NCI-H1417 (cell line): ENCODE results near the gene MCTP2.
A peak's percentile ranks its signal among the peaks of the same experiment; 100 is the strongest.

Experiments
- DNase-seq, 3 experiments: peaks; one replicate each; lab custom pipeline; 2025; lab: John Stamatoyannopoulos, UW

Gene MCTP2, protein sequence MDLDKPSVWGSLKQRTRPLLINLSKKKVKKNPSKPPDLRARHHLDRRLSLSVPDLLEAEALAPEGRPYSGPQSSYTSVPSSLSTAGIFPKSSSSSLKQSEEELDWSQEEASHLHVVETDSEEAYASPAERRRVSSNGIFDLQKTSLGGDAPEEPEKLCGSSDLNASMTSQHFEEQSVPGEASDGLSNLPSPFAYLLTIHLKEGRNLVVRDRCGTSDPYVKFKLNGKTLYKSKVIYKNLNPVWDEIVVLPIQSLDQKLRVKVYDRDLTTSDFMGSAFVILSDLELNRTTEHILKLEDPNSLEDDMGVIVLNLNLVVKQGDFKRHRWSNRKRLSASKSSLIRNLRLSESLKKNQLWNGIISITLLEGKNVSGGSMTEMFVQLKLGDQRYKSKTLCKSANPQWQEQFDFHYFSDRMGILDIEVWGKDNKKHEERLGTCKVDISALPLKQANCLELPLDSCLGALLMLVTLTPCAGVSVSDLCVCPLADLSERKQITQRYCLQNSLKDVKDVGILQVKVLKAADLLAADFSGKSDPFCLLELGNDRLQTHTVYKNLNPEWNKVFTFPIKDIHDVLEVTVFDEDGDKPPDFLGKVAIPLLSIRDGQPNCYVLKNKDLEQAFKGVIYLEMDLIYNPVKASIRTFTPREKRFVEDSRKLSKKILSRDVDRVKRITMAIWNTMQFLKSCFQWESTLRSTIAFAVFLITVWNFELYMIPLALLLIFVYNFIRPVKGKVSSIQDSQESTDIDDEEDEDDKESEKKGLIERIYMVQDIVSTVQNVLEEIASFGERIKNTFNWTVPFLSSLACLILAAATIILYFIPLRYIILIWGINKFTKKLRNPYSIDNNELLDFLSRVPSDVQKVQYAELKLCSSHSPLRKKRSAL

DNA sequence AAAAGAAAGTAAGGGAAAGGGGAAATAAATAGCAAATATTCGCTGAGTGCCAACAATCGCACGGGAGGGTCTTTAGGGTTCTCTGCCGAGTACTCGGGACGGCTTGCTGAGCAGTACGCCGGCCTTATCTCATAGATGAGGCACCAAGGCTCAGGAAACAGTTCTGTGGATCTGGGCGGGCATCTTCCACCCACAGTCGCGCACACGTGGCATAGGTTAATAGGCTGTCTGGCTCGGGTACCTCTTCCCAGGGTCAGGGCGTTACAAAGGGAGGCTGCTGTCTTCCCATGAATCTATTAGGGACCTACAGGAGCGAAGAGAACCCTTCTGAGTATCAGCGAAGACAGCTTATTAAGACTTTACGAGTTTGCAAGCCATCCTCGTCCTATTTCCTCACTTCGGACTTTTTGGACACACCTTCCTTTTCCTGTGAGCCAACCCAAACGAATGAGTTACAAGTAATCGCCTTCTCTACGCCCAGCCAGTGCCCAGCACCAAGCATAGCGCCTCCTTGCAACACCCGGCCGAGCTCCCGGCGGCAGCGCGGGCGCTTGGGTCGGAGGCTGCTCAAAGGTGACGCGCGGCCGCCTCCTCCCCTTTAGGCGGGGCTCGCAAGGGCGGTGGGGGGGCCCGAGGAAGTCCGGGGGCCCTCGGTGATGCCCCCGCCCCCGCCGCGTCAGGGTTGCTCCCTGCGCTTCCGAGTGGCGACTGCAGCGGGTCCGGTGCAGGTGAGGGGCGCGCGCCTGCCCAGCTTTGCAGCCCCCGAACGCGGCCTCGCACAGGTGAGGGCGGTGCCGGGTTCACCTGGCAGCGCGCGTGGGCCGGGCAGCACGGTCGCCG lies at the start of gene MCTP2:
MCTP2 (plus strand) TSS at position 679 of the 840 bp plus-strand sequence. CDS start 66,705 bp downstream, outside the sequence.
- peak; percentile 50 to 97 (median 96) for DNase-seq

- no peak for DNase-seq
Measured at GRCh38 chr15:94182883-94183282, 48.5 kb upstream of the MCTP2 start.

- DNase-seq = no peak
Measured at GRCh38 chr15:94185547-94186236, 45.7 kb upstream of the MCTP2 start.

DNA sequence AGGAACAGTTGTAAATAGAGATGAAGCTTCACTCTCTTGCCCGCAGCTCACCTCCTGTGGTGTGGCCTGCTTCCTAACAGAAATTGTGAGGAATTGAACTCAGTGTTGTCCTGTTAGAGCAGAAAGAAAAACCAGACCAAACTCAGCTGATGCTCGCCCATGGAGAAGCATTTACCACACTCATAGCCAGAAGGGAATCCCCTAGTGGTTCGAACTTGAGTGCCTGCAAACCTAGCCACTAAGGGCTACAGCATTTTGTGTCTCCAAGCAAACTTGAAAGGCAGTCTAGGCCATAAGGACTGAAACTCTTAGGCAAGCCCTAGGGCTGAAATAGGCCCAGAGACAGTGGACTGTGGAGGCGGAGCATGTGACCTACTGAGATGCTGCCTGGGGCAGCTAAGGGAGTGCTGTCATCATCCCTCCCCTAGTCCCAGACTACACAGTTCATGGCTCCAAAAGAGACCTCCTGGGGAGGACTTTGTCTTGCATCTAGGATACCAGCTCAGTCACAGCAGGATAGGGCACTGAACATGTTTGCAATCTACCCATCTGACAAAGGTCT lies 44.5 kb upstream of the MCTP2 start:
- DNase-seq = peak in 2 of 3 experiments; percentile 9 to 38

DNA sequence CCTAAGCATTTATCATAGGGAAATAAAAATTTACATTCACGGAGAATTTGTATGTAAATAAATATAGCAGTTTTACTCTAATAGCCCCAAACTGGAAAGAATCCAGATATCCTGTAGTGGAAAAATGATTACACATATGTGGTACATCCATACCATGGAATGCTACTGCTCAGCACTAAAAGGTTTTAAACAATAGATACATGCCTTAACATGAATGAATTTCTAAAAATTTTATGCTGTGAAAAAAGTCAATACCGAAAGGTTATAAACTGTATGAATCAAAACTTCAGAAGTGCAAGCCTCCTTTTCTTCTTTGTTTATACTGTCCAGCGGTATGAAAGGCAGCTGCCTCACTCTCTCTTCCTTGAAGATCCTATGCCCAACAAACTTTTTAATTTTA lies 37.5 kb upstream of the MCTP2 start:
- no peak for DNase-seq

DNA sequence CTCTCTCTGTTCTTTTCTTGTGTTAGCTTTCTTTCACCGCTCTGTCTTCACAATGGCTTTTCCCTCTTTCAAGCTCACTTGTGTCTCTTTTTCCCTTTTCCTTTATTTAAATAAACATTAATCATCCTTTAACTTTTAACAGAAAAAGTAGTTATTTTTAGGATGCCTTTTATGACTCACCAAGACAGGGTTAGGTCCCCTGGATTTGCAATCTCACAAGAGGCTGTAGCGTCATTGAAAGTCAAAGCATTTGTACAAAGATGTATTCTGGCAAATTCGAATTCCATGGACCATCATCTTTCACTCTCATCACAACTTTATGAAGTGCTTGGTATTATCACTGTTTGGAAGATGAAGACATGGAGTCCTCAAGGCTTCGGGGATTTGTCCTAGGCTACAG lies 34.8 kb upstream of the MCTP2 start:
- DNase-seq = no peak

DNA sequence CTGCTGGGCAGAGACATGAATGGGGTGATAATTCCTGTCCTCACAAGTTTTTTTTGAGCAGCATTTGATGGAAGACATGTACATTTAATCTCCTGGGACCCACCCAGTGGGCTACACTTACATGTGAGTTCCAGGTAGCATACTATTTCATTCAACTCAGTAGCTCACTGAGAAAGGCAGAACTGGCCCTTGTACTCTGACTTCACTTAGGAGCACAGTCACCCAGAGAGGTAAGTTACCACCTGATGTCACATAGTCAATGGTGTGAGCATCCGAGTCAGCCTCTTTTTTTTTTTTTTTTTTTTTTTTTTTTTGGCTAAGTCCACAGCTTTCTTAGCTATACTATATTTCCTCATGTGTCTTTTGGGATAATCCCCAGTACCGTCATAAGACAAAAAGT lies 32.7 kb upstream of the MCTP2 start:
- no peak for DNase-seq

DNA sequence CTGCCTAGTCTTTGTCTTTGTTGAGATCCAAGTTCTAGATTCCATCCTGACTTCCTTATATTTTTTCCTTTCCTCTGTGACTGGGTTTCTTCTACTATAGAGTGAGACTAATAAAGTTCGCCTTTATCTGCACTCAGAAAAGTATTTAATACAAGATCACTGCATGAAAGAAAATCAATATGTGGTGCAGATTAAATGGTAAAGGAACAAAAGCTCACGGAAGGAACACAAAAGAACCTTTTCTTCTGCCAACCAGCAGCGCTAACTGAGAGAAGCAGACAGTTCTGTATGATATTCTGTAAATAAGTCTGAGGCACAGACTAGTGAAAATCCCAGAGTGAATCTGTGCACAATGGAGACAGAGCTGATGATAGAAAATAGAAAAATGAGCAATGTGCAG lies 31.6 kb upstream of the MCTP2 start:
- no peak for DNase-seq

GRCh38 chr15:94203306-94203705 lies 28.1 kb upstream of the MCTP2 start:
- DNase-seq = no peak

DNA sequence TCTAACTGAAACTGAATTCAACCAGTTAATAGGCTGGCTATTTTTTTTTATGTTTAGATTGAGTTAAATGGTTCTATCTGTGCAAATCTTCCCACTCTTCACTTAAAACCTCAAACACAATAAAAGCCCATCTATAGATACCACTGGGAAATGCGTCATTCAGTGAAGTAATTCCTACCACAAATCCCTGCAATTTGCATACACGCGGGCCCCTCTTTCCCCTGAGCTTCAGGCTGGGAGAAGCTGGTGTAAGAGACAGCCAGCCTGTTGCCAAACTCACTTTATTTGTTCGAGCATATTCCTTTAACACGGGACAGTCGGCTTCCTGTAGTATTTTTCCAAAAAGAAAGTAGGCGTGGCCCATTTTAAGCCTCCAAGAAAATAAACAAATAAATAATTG lies 26.0 kb upstream of the MCTP2 start:
- DNase-seq = no peak

DNA sequence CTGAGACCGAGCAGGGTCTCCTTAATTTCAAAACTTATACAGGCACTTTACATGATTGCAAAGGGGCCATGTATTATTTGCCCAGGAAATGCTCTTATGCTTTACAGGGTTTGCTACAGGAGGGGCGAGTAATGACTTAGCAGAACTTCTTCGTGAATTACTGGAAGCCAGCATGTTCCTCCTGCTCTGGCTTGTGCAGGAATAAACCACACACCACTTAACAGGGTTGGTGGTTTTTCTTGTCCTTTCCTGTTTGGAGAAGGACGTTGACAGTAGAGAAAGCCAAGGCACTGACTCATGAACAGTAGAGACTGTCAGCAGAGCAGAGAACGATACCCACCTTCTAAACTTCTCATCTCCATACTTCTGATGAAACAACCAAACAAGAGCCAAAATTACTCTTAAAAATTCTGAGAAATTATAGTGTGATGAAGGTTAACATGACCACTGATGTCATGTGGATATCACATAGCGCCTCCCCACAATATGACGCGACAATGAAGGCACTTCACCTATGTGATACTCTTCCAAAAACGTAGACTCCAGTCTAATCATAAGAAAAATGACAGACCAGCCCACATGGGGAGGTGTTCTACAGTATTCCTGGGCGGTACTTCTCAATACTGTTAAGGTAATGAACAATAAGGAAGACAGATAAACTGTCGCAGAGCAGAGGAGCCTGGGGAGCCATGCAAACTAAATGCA lies 24.7 kb upstream of the MCTP2 start:
- DNase-seq = no peak

DNA sequence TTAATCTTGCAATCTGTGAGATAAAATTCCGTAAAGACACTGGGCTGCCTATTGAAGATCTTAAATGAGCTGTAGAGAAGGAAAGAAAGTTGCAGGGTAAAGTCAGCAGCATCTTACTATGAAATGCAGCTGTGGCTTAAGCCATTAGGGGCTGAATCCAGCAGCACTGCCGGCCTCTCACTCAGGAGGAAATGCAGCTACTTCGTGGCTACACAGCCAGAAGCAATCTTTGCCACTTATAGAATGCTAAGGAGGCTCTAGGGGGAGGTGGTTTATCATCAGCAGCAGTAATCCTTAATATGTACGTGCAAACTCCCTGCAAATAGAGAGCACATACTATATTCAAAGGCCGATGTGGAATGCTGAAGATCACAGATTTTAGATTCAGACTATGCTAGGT lies 19.1 kb upstream of the MCTP2 start:
- DNase-seq = no peak

DNA sequence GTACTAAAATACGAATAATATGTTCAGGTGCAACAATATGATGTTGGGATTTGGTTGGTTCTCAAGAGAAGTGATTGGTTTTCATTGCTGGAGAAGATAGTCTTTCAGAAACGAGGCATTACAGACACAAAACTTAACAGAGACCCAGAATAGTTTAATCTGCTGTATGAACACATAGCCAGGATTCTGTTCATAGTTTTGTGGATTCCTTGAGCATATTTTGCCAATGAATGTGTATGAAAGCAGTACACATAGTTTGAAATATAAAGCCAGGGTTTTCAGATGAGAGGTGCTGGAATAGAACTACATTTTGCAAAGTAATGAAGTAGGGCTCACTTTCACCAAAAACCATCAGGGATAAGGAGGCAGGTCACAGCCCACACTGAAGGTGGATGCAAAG lies 5.7 kb upstream of the MCTP2 start:
- DNase-seq = no peak

- DNase-seq = peak in 1 of 3 experiments; percentile 79
Measured at GRCh38 chr15:94228611-94229010, 2.8 kb upstream of the MCTP2 start.

DNA sequence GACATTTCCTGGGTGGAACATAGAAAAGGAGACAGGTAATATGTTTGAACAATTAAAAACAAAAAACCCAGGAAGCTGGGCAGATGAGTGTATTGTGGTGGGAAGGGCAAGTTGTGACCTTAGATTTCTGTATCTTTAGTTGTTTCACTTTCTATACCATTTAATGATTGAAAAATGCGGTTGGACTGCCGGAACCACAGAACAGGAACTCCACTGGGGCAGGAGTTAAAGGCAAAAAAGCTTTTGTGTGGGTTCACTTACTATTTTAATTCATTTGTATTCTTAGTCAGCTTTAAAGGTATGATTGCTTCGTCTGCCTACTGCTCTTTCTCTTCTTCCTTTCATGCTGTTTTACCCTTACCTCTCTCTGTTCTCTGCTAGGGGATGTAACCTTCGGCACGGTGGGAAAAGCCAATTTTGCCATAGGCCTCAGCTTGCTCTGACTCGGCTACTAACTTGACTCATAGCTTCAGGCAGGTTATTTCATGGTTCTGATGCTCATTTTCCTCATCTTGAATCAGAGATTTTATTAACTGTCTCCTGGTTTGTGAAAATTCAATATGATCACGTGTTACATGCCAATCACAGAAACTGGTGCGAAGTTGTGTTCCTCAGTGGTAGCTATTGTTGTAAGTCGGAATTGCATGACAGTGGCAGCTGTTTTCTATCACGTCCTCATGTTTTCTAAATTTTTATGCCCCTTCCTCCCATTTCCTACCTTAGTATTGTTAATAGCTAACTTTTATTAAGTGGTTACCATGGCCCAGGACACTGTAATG lies 1.6 kb upstream of the MCTP2 start:
- DNase-seq = no peak

DNA sequence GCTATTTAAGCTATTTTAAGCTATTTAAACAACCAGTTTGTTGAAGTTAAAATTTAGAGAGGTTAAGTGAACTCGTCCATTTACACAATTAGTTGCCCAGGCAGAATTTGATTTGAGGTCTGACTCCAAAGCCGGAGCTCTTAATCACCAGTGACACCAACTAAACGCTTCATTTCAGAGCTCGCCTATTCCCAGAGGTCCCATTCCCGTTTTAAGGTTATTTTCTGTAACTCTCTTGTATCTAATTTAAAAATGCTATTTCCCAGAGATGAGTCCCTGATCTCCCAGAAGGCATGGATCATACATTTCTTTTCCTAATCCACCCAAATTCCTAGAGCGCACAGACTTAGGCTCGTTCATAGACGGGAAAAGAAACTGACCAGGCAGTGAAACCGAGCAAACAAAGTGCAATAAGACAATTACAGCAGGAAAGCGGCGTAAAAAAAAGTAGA lies 904 bp upstream of the MCTP2 start:
- no peak for DNase-seq

DNA sequence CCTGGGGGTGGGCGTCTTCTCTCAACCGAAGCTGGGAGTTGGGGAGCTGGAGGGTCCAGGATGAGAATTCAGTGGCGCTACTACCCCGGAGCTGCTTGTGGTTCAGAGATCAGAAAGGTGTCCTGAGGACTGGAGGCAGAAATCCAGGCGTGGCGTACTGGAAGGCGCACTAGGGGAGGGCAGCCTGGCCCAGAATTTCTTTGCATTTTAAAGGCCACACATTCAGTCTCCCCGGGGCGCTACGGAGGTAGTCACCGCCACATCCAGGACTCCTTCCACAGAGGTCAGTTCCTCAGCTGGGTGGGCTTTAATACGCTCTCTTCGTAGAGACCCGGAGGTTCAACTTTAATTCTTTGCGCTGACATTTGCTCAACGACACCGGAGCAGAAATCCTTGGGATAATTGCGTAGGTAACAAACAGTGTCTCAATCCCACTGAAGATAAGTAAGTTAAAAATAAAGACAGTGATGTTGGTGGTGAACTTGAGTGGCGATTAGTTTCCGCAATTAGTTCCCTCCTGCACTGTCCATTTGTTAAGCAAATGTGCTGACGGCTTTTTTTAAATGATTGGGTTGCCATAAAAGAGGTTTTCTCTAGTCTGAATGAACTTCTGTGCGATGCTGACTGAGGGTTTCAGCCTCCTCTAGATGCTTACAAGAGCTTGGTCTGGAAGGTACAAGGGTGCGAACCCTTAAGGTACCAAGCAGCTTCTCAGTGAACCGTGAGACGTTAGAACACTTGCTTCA lies 535 bp downstream of the MCTP2 start:
- peak in 2 of 3 experiments; percentile 68 to 89 for DNase-seq

DNA sequence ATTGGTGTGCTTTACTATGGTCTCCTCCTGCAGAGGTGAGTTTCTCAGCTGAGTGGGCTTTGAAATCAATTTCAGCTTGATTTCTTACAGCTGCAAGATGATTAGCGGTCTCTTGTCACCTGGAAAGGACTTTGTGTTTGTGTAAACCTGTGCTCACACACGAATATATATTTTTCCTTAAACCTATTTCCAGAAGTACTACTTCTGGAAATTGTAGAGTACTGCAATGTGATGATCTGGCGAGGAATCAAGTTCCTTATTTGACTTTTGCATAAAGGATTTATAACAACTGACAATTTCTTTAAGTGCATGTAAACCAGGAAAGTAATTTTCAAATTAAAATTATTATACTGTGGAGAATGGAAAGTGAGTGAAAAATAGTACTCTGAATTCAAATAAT lies 2.1 kb downstream of the MCTP2 start:
- peak in 2 of 3 experiments; percentile 5 to 45 for DNase-seq

DNA sequence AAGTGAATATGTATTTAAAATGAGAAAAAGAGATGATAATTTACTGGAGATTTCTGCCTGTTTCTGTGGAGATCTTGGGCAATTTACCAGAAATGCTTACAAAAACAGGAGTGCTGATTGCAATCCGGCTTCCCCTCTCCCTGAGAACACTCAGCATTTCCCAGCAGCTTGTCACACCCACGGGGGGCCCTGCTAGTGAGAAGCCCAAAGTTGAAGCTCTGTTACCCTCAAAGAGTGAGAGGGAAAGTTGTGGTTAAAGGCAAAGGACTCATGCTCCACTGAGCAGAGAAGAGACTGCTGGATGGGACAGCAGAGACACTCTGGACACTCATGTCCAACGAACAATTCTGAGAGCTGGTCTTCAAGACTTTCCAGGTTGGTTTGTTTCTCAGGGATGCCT lies 2.9 kb downstream of the MCTP2 start:
- DNase-seq = no peak
